C4-2B (cell line): Measurements from ENCODE around the gene PER1.
A peak's percentile ranks its signal among the peaks of the same experiment; 100 is the strongest.
"Not testable (repeated sequence)": the region's sequence is repeated elsewhere in the genome, so short reads cannot be mapped to it uniquely, and the experiment has no call there.

Experiments
- H3K27ac ChIP-seq: fragments of 450-650 bp; 2 replicates; pipeline ENCODE4 v1.5.1; 2017
- ZFX ChIP-seq: fragments of 450-650 bp; IDR thresholded peaks from 2 replicates; pipeline ENCODE4 v1.6.1; 2017
- TF ChIP-seq, protein P1 (sequence below): fragments of 450-650 bp; conservative IDR thresholded peaks from 2 replicates; pipeline ENCODE4 v1.5.1; 2017; ENCODE audit warnings: mild to moderate bottlenecking

Gene PER1

DNA sequence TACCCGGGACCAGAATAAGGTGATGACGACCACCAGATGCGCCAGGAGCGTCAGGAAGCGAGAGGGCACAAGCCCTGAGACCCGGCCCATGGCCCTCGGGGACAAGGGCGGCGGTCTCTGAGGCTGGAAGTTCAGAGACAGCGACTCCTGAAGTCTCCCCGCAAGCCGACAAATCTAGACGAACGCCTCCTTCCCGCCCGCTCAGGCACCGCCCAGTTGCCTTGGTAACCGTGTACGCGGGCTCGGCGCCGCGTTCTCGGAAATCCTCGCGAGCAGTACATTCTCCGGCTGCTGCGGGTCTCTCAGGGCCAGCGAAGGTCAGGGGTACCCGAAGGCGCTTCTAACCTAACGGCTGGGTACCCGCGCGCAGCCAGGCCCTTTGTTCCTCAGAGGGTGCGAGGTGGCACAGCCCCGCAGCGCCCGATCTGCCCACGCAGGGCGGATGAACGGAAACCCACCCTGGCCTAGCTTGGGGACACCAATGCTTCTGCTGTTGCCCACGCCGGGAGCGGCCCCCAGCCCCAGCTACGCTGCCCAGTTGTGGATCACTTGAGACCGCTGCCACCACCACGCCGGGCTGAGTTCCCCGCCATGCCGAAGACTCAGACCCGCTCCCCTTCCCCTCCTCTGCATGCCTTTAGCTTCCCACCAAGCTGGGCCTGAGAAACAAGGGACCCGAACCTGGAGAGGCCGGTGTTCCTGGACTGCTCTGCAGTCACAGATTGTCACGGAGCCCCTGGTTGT lies 24.2 kb upstream of the PER1 start, which contains the start of gene TMEM107:
TMEM107 (minus strand) TSS at position 184 of the 744 bp plus-strand sequence; CDS start at position 90, 94 bp downstream.
- TF ChIP-seq, protein P1, sequence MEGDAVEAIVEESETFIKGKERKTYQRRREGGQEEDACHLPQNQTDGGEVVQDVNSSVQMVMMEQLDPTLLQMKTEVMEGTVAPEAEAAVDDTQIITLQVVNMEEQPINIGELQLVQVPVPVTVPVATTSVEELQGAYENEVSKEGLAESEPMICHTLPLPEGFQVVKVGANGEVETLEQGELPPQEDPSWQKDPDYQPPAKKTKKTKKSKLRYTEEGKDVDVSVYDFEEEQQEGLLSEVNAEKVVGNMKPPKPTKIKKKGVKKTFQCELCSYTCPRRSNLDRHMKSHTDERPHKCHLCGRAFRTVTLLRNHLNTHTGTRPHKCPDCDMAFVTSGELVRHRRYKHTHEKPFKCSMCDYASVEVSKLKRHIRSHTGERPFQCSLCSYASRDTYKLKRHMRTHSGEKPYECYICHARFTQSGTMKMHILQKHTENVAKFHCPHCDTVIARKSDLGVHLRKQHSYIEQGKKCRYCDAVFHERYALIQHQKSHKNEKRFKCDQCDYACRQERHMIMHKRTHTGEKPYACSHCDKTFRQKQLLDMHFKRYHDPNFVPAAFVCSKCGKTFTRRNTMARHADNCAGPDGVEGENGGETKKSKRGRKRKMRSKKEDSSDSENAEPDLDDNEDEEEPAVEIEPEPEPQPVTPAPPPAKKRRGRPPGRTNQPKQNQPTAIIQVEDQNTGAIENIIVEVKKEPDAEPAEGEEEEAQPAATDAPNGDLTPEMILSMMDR, result no peak
- peak; percentile 64; the same call in 1 of the 2 replicates for TF ChIP-seq ZFX
- peak within 1 kb of the TSS; percentile 88 for H3K27ac ChIP-seq

DNA sequence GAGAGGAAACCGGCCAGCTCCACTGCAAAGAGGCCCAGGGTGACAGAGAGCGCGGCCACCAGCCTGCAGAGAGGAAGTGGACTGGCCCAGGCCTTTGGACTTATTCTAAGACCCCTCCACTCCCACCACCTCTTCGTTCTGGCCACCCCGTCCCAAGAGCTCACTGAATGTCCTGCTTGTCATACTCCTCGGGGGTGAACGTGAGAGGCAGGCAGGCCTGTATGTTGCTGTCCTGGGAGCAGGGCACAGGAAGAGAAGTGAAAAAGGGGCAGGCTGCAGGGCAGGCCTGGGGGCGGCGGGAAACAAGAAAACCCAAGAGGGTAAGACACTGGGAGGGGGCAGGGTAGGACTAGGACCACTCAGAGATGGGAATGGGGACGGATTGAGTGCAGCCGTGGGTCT lies 23.6 kb upstream of the PER1 start:
- TF ChIP-seq, protein P1, result no peak
- TF ChIP-seq ZFX, result no peak
- H3K27ac ChIP-seq, result peak overlapping the region; percentile 88

DNA sequence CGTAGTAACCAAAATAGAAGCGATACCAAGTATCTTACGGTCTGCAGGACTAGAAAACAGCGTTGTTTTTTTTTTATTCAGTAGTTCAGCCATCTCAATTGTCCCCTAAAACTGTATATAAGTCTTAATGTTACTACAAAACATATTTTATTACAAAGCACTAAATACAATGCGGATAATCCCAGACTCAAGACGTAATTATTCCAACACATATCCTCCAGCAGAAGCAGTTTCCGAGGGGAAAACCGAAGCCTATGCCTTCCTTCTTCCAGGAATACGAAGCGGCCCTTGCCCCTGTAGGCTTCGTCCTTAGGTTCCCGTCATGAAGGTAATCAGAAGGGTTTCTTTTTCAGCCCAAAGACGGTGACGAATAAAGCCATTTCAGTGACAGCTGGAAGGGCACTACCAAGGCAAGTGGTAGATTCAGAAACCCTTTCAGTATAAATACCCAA lies 21.7 kb upstream of the PER1 start:
- TF ChIP-seq, protein P1, result no peak
- no peak for TF ChIP-seq ZFX
- peak overlapping the region; percentile 88 for H3K27ac ChIP-seq

DNA sequence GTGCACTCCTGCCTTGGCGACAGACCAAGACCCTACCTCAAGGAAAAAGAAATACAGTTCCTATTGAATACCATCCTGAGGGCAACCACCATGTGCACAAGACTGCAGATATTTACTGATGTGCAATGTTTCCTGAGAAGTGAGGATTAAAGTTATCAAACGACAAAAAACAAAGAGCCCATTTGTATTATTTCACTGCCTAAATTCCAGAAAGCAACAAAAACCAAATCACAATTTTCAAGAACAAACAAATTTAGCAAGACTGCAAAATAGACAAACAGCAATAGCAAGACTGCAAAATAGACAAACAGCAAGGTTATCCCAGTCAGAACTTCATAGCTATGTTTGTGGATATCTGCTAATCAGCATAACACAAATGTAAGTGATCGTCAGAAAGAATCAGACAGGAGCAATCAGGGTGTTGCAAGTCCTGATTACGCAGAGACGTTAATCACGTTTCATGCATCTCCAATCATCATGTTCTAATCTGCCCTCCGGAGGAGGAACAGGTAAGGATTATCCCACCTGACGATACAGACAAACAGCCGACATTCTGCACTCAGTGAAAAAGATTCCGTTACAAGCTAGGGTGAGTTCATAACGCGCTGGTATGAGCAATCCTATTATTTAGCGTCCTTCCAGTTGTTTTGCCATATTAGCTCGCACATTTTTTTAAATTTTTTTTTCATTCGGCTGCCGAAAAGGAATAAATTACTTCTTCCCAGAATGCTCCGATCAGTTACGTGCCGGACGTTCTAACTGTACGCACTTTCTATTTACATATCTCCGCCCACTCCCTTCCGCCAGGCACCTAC lies 21.1 kb upstream of the PER1 start:
- TF ChIP-seq, protein P1, result no peak
- TF ChIP-seq ZFX, result no peak

DNA sequence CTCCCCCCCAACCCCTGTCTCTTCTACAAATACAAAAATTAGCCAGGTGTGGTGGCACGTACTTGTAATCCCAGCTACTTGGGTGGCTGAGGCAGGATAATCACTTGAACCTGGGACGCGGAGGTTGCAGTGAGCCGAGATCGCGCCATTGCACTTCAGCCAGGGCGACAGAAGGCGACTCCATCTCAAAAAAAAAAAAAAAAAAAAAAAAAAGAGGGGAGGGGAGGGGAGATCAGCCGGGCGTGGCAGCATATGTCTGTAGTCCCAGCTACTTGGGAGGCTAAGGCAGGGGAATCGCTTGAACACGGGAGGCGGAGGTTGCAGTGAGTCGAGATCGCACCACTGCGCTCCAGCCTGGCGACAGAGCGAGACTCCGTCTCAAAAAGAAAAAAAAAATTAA lies 18.0 kb upstream of the PER1 start:
- not testable (repeated sequence) for H3K27ac ChIP-seq

More for the DNA sequence above, 21.1 kb upstream of the PER1 start:
- H3K27ac ChIP-seq, result peak overlapping the region; percentile 88; the same call in 1 of the 2 replicates

DNA sequence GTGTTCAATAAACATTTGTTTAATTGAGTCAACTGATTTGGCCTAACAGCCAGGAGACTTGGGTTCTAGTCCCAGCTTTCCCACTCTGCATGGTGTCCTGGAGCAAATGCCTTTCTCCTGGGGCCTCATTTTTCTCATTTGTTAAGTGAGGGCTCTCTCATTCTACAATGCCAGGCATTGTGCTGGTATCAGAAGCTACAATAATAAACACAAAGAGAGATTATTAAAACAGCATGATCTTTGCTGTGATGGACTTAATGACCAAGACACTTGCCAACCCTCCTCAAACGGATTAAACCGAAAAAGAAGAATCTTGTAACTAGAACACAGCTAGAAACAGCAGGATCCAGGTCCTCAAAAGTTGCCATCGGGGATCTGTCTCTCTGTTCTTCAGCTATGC lies 15.3 kb upstream of the PER1 start:
- H3K27ac ChIP-seq, result no peak overlapping the region

DNA sequence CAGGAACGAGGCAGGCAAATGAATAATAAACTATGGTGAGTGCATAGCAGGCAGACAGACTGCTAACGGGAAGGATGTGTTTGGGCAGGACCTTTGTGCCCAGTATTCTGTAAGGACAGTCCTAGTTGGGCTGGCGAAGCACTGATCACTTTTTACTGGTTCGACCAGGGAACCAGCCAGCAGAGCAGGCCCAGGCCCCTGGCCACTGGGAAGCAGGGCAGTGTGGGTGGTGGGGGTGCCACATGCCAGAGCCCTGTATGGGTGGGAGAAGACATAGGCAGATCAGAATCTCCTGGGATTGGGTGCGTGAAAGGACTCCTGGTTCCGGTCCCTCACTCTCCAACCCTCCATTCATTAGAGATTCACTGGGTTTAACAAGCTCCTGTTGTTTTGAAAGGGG lies 14.5 kb upstream of the PER1 start:
- TF ChIP-seq, protein P1, result no peak
- TF ChIP-seq ZFX, result no peak
- H3K27ac ChIP-seq, result no peak overlapping the region

More for the DNA sequence above, 15.3 kb upstream of the PER1 start:
- no peak for TF ChIP-seq ZFX

DNA sequence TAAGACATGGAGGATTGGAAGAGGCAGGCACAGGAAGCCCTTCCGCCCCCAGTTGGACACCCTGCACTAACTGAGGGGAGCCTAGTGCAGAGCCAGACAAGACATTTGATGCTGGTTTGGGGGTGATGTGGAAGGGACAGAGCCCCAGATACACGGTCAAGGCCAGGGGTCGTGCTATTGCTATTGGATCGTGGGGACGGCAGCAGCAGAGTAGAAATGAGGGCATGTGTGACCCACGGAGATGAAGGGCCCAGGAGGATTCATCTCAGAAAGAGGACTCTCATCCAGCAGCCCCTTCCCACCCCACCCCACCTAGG lies 12.6 kb upstream of the PER1 start:
- TF ChIP-seq, protein P1, result no peak
- TF ChIP-seq ZFX, result no peak
- H3K27ac ChIP-seq, result no peak overlapping the region
